ENCODE data around the gene TRAFD1.

Gene TRAFD1

GRCh38 chr12:112163471-112163991, 38.2 kb downstream of the TRAFD1 start:
- Histone ChIP-seq H3K9ac (ENCODE audit: low read length) (no peak overlapping the region), H3K36me3 (ENCODE audit: low read length) (no peaks in the 10 kb centered on the region), H3K9me3 (ENCODE audit: insufficient read depth, low read length) (no peaks in the 10 kb centered on the region), H3K4me2 (ENCODE audit: low read depth, low read length, poor library complexity, severe bottlenecking) (no peak overlapping the region), H2AFZ (ENCODE audit: low read depth, low read length, severe bottlenecking) (no peak overlapping the region), H3F3A (ENCODE audit: insufficient read depth) (no peaks in the 10 kb centered on the region), H4K20me1 (ENCODE audit: low read depth, low read length) (no peaks in the 10 kb centered on the region), H3K9me2 (replicated peaks; ENCODE audit: insufficient read depth, low read length) (no peaks in the 10 kb centered on the region), H3K27ac (ENCODE audit: low read depth, low read length) (no peak overlapping the region), H3K79me2 (ENCODE audit: insufficient read depth, low read length) (no peaks in the 10 kb centered on the region), H3K27me3 (ENCODE audit: low read length) (no peaks in the 10 kb centered on the region), H3K4me3 (ENCODE audit: insufficient read depth, low read length, poor library complexity, severe bottlenecking) (no peak overlapping the region)
- TF ChIP-seq CTCF (IDR thresholded peaks at IDR 0.05; ENCODE audit: insufficient read depth, low read length, poor library complexity, severe bottlenecking) (no peak), EZH2phosphoT487 (conservative IDR thresholded peaks at IDR 0.05; ENCODE audit: low read length) (no peak)

- H2AFZ ChIP-seq (ENCODE audit: low read depth, low read length, severe bottlenecking) = no peak overlapping the region
- H3K9me3 ChIP-seq (ENCODE audit: insufficient read depth, low read length) = no peaks in the 10 kb centered on the region
- no peak overlapping the region for H3K4me3 ChIP-seq (ENCODE audit: insufficient read depth, low read length, poor library complexity, severe bottlenecking)
- H4K20me1 ChIP-seq (ENCODE audit: low read depth, low read length) = no peaks in the 10 kb centered on the region
- no peaks in the 10 kb centered on the region for H3K27me3 ChIP-seq (ENCODE audit: low read length)
- no peak for TF ChIP-seq EZH2phosphoT487 (conservative IDR thresholded peaks at IDR 0.05; ENCODE audit: low read length)
- TF ChIP-seq CTCF (IDR thresholded peaks at IDR 0.05; ENCODE audit: insufficient read depth, low read length, poor library complexity, severe bottlenecking) = no peak
- H3K4me2 ChIP-seq (ENCODE audit: low read depth, low read length, poor library complexity, severe bottlenecking) = no peak overlapping the region
- no peak overlapping the region for H3K9ac ChIP-seq (ENCODE audit: low read length)
- no peaks in the 10 kb centered on the region for H3K36me3 ChIP-seq (ENCODE audit: low read length)
- H3K27ac ChIP-seq (ENCODE audit: low read depth, low read length) = no peak overlapping the region
- no peaks in the 10 kb centered on the region for H3K79me2 ChIP-seq (ENCODE audit: insufficient read depth, low read length)
- no peaks in the 10 kb centered on the region for H3K9me2 ChIP-seq (replicated peaks; ENCODE audit: insufficient read depth, low read length)
- no peaks in the 10 kb centered on the region for H3F3A ChIP-seq (ENCODE audit: insufficient read depth)
These were observed 38.8 kb downstream of the TRAFD1 start for GRCh38 chr12:112164011-112164660.

- H3K79me2 ChIP-seq (ENCODE audit: insufficient read depth, low read length) = no peaks in the 10 kb centered on the region
- H3K9me2 ChIP-seq (replicated peaks; ENCODE audit: insufficient read depth, low read length) = no peaks in the 10 kb centered on the region
- no peaks in the 10 kb centered on the region for H3K36me3 ChIP-seq (ENCODE audit: low read length)
- no peaks in the 10 kb centered on the region for H4K20me1 ChIP-seq (ENCODE audit: low read depth, low read length)
- no peak overlapping the region for H3K4me2 ChIP-seq (ENCODE audit: low read depth, low read length, poor library complexity, severe bottlenecking)
- no peak overlapping the region for H3K4me3 ChIP-seq (ENCODE audit: insufficient read depth, low read length, poor library complexity, severe bottlenecking)
- H3F3A ChIP-seq (ENCODE audit: insufficient read depth) = no peaks in the 10 kb centered on the region
- no peaks in the 10 kb centered on the region for H3K9me3 ChIP-seq (ENCODE audit: insufficient read depth, low read length)
- H3K27ac ChIP-seq (ENCODE audit: low read depth, low read length) = no peak overlapping the region
- no peak overlapping the region for H3K9ac ChIP-seq (ENCODE audit: low read length)
- TF ChIP-seq EZH2phosphoT487 (conservative IDR thresholded peaks at IDR 0.05; ENCODE audit: low read length) (no peak), CTCF (IDR thresholded peaks at IDR 0.05; ENCODE audit: insufficient read depth, low read length, poor library complexity, severe bottlenecking) (no peak)
- no peak overlapping the region for H2AFZ ChIP-seq (ENCODE audit: low read depth, low read length, severe bottlenecking)
- no peaks in the 10 kb centered on the region for H3K27me3 ChIP-seq (ENCODE audit: low read length)
These were observed 40.3 kb downstream of the TRAFD1 start for GRCh38 chr12:112165624-112166023.

Data from SU-DHL-6 (cell line).